ENCODE results near the gene VIL1. TPM values are rescaled to one million over a fixed set of nuclear protein-coding genes. Genes with fewer than 3 reads are reported as not detected.

VIL1 gene
- total RNA-seq, 1 donor = not detected

DNA sequence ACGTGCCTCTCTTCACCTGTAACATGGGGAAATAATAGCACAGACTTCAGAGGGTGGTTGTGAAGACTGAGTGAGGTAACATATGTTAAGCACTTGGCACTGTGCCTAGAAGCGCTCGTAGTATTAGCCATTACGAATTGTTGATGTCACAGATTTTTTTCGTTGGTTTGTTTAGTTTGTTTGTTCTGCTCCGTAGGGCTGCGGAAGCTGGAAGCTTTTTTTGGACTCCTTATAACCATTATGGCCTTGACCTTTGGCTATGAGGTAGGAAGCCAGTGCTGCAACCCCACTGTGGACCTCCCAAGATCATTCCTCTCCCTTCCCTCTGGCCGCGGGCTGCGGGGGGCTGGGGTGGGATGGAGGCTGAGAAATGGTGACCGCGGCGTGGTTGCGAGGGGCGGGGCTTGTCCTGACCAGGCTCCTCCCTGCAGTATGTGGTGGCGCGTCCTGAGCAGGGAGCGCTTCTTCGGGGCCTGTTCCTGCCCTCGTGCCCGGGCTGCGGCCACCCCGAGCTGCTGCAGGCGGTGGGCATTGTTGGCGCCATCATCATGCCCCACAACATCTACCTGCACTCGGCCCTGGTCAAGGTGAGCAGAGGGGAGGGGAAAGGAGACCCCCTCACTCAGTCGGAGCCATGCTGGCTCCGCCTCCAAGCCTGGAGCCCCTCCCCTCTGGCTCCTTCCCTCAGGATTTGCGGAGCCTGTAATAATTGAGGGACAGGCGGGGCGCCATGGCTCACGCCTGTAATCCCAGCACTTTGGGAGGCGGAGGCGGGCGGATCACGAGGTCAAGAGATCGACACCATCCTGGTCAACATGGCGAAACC lies 31.3 kb upstream of the VIL1 start:
- Histone ChIP-seq H3K4me2 (ENCODE audit: insufficient read depth, low read length) (peak overlapping the region; percentile 77), H2AFZ (ENCODE audit: low read length) (peak overlapping the region; percentile 90)
- DNase-seq (ENCODE audit: insufficient read length, low spot score, missing footprints) = peak; percentile 91

DNA sequence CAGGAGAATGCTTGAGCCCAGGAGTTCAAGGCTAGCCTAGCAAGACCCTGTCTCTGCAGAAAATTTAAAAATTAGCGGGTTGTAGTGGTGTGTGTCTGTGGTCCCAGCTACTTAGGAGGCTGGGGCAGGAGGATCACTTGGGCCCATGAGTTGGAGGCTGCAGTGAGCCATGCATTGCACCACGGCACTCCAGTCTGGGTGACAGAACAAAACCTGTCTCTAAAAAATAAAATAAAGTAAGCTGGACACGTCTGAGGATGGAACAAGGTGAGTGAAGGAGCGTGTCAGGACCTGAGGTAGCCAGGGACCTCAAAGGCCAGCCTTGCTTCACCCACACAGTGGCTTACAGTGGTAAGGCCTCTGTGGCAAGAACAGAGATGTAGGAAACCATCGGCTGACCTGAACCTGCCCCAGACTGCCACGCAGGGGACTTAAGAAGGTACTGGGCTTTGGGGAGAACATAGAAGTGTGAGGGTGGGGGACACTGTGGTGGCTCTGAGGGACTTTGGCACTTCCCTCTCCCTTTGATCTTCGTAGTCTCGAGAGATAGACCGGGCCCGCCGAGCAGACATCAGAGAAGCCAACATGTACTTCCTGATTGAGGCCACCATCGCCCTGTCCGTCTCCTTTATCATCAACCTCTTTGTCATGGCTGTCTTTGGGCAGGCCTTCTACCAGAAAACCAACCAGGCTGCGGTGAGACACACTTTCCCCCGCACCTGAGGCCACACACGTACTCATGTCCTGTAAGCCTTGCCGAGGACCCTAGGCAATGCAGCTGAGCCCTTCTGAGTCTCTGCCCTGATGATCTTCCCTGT lies 29.4 kb upstream of the VIL1 start:
- Histone ChIP-seq H3K79me2 (ENCODE audit: insufficient read depth, low read length) (no peaks in the 10 kb centered on the region), H3K36me3 (ENCODE audit: insufficient read depth, low read length) (no peaks in the 10 kb centered on the region), H3K27ac (ENCODE audit: low read depth, low read length) (no peak overlapping the region), H3K4me1 (ENCODE audit: insufficient read depth, low read length) (no peaks in the 10 kb centered on the region), H3K27me3 (ENCODE audit: insufficient read depth, low read length) (no peaks in the 10 kb centered on the region), H2AFZ (ENCODE audit: low read length) (no peak overlapping the region), H3K9me3 (ENCODE audit: low read depth, low read length) (no peaks in the 10 kb centered on the region), H4K20me1 (ENCODE audit: insufficient read depth, low read length) (no peaks in the 10 kb centered on the region), H3K4me3 (ENCODE audit: insufficient read depth, low read length) (no peak overlapping the region), H3K4me2 (ENCODE audit: insufficient read depth, low read length) (no peak overlapping the region)
- DNase-seq (ENCODE audit: insufficient read length, low spot score, missing footprints) = peak; percentile 25
- TF ChIP-seq, protein P1, sequence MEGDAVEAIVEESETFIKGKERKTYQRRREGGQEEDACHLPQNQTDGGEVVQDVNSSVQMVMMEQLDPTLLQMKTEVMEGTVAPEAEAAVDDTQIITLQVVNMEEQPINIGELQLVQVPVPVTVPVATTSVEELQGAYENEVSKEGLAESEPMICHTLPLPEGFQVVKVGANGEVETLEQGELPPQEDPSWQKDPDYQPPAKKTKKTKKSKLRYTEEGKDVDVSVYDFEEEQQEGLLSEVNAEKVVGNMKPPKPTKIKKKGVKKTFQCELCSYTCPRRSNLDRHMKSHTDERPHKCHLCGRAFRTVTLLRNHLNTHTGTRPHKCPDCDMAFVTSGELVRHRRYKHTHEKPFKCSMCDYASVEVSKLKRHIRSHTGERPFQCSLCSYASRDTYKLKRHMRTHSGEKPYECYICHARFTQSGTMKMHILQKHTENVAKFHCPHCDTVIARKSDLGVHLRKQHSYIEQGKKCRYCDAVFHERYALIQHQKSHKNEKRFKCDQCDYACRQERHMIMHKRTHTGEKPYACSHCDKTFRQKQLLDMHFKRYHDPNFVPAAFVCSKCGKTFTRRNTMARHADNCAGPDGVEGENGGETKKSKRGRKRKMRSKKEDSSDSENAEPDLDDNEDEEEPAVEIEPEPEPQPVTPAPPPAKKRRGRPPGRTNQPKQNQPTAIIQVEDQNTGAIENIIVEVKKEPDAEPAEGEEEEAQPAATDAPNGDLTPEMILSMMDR (IDR thresholded peaks at IDR 0.05; ENCODE audit: extremely low read depth, low read depth, low read length) = no peak

More for the DNA sequence above, 31.3 kb upstream of the VIL1 start:
- Histone ChIP-seq H3K27me3 (ENCODE audit: insufficient read depth, low read length) (peaks cover 3% of the 10 kb centered on the region), H3K36me3 (ENCODE audit: insufficient read depth, low read length) (no peaks in the 10 kb centered on the region), H4K20me1 (ENCODE audit: insufficient read depth, low read length) (no peaks in the 10 kb centered on the region), H3K4me1 (ENCODE audit: insufficient read depth, low read length) (no peaks in the 10 kb centered on the region), H3K9me3 (ENCODE audit: low read depth, low read length) (no peaks in the 10 kb centered on the region), H3K4me3 (ENCODE audit: insufficient read depth, low read length) (peak overlapping the region; percentile 65), H3K79me2 (ENCODE audit: insufficient read depth, low read length) (no peaks in the 10 kb centered on the region), H3K27ac (ENCODE audit: low read depth, low read length) (no peak overlapping the region)
- TF ChIP-seq, protein P1 (IDR thresholded peaks at IDR 0.05; ENCODE audit: extremely low read depth, low read depth, low read length) = no peak

DNA sequence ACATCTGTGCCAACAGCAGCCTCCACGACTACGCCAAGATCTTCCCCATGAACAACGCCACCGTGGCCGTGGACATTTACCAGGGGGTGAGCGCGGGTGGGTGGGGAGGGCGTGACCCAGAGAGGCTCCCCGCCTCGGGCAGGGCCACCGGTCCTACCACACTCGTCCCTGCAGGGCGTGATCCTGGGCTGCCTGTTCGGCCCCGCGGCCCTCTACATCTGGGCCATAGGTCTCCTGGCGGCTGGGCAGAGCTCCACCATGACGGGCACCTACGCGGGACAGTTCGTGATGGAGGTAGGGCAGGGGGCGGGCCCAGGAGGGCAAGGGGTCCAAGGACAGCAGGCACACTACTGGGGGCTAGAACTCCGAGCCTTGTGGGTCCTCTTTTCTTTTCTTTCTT lies 27.7 kb upstream of the VIL1 start:
- Histone ChIP-seq H2AFZ (ENCODE audit: low read length) (no peak overlapping the region), H3K27me3 (ENCODE audit: insufficient read depth, low read length) (no peaks in the 10 kb centered on the region), H3K27ac (ENCODE audit: low read depth, low read length) (no peak overlapping the region), H4K20me1 (ENCODE audit: insufficient read depth, low read length) (no peaks in the 10 kb centered on the region), H3K4me2 (ENCODE audit: insufficient read depth, low read length) (no peak overlapping the region), H3K36me3 (ENCODE audit: insufficient read depth, low read length) (no peaks in the 10 kb centered on the region), H3K9me3 (ENCODE audit: low read depth, low read length) (no peaks in the 10 kb centered on the region), H3K4me1 (ENCODE audit: insufficient read depth, low read length) (peaks cover 4% of the 10 kb centered on the region), H3K79me2 (ENCODE audit: insufficient read depth, low read length) (no peaks in the 10 kb centered on the region), H3K4me3 (ENCODE audit: insufficient read depth, low read length) (no peak overlapping the region)
- TF ChIP-seq, protein P1 (IDR thresholded peaks at IDR 0.05; ENCODE audit: extremely low read depth, low read depth, low read length) = no peak
- peak; percentile 19 for DNase-seq (ENCODE audit: insufficient read length, low spot score, missing footprints)

DNA sequence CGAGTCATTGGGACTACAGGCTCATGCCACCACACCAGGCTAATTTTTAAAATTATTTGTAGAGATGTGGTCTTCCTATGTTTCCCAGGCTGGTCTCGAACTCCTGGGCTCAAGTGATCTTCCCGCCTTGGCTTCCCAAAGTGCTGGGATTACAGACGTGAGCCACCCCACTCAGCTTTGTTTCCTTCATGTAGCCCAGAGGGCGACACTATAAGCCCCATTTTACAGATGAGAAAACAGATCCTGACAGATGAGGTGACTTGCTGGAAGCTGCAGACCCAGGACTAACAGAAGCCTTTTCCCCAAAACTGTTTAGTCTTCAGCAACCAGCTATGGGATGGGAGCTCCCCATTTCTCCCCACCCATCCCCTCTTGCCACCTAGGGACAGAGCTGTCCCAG lies 26.5 kb upstream of the VIL1 start:
- no peaks in the 10 kb centered on the region for H4K20me1 ChIP-seq (ENCODE audit: insufficient read depth, low read length)

More for the DNA sequence above, 26.5 kb upstream of the VIL1 start:
- Histone ChIP-seq H2AFZ (ENCODE audit: low read length) (no peak overlapping the region), H3K4me1 (ENCODE audit: insufficient read depth, low read length) (peaks cover 15% of the 10 kb centered on the region), H3K79me2 (ENCODE audit: insufficient read depth, low read length) (no peaks in the 10 kb centered on the region), H3K9me3 (ENCODE audit: low read depth, low read length) (no peaks in the 10 kb centered on the region), H3K4me2 (ENCODE audit: insufficient read depth, low read length) (no peak overlapping the region), H3K4me3 (ENCODE audit: insufficient read depth, low read length) (no peak overlapping the region), H3K27ac (ENCODE audit: low read depth, low read length) (no peak overlapping the region), H3K36me3 (ENCODE audit: insufficient read depth, low read length) (no peaks in the 10 kb centered on the region), H3K27me3 (ENCODE audit: insufficient read depth, low read length) (no peaks in the 10 kb centered on the region)
- TF ChIP-seq, protein P1 (IDR thresholded peaks at IDR 0.05; ENCODE audit: extremely low read depth, low read depth, low read length) = no peak
- DNase-seq (ENCODE audit: insufficient read length, low spot score, missing footprints) = no peak
